Large intestine (tissue), 3 donors: Measurements from ENCODE around the gene RPAP3. TPM values are rescaled to one million over a fixed set of nuclear protein-coding genes. Genes with fewer than 3 reads are reported as not detected.

ENCODE experiments used
- DNase-seq, 2 donors: peaks; one replicate each; pipeline versions ENCODE4 v3.0.0 to v3.0.0-alpha.2; 2013
- H3K27ac ChIP-seq: one replicate; pipeline ENCODE4 v1.5.1; 2013; ENCODE audit warnings: low read length
- H3K27me3 ChIP-seq: 2 replicates; pipeline ENCODE4 v1.6.1; 2013; ENCODE audit warnings: low read length; ENCODE audit not compliant: control insufficient read depth, insufficient read depth
- H3K36me3 ChIP-seq: 2 replicates; pipeline ENCODE4 v1.6.1; 2013; ENCODE audit warnings: low read length; ENCODE audit not compliant: control insufficient read depth, insufficient read depth
- H3K4me1 ChIP-seq: one replicate; pipeline ENCODE4 v1.6.1; 2013; ENCODE audit warnings: low read length; ENCODE audit not compliant: control insufficient read depth, insufficient read depth
- H3K4me3 ChIP-seq: one replicate; pipeline ENCODE4 v1.5.1; 2013; ENCODE audit warnings: low read length
- H3K9me3 ChIP-seq: one replicate; pipeline ENCODE4 v1.6.1; 2013; ENCODE audit warnings: mild to moderate bottlenecking, low read depth, low read length, moderate library complexity; ENCODE audit not compliant: control insufficient read depth
- WGBS: methylation state at CpG from one replicate; pipeline ENCODE4 v1.1.5; 2013; ENCODE audit warnings: low lambda C conversion rate; ENCODE audit not compliant: insufficient coverage; 5-methylcytosine and 5-hydroxymethylcytosine counted together
- polyA plus RNA-seq: library from polyadenylated mRNA; unstranded; fragments of 120-200 nt; gene quantifications from one replicate; pipeline ENCODE4 v1.2.1, GENCODE V29; 2013

The RPAP3 gene
- polyA plus RNA-seq, 1 donor: 26.0 TPM

GRCh38 chr12:47734725-47735480 is 29.1 kb upstream of the RPAP3 start:
- DNase-seq: peak in 1 of 2 donors; percentile 26
- H3K9me3 ChIP-seq: no peaks in the 10 kb centered on the region
- H3K4me1 ChIP-seq: peaks cover 7% of the 10 kb centered on the region
- 100% methylated on average over 1 of the region's 12 CpGs for WGBS
- H3K36me3 ChIP-seq: no peaks in the 10 kb centered on the region
- no peaks in the 10 kb centered on the region for H3K27me3 ChIP-seq
- H3K4me3 ChIP-seq: no peak overlapping the region
- H3K27ac ChIP-seq: no peak overlapping the region

- Histone ChIP-seq H3K4me1 (peaks cover 7% of the 10 kb centered on the region), H3K27ac (no peak overlapping the region), H3K9me3 (no peaks in the 10 kb centered on the region), H3K4me3 (no peak overlapping the region), H3K36me3 (no peaks in the 10 kb centered on the region), H3K27me3 (no peaks in the 10 kb centered on the region)
- no CpG with 5 or more reads among the region's 4 CpGs for WGBS
- DNase-seq: no peak
Measured at GRCh38 chr12:47733142-47733541, 27.3 kb upstream of the RPAP3 start.

GRCh38 chr12:47732504-47732903 is 26.7 kb upstream of the RPAP3 start:
- DNase-seq: no peak
- Histone ChIP-seq H3K9me3 (no peaks in the 10 kb centered on the region), H3K4me3 (no peak overlapping the region), H3K27ac (no peak overlapping the region), H3K4me1 (peaks cover 7% of the 10 kb centered on the region), H3K36me3 (no peaks in the 10 kb centered on the region), H3K27me3 (no peaks in the 10 kb centered on the region)
- no CpG with 5 or more reads among the region's 2 CpGs for WGBS

- Histone ChIP-seq H3K27me3 (no peaks in the 10 kb centered on the region), H3K4me3 (no peak overlapping the region), H3K4me1 (peaks cover 7% of the 10 kb centered on the region), H3K27ac (no peak overlapping the region), H3K9me3 (no peaks in the 10 kb centered on the region), H3K36me3 (no peaks in the 10 kb centered on the region)
- WGBS: no CpG with 5 or more reads among the region's 5 CpGs
- no peak for DNase-seq
Measured at GRCh38 chr12:47731723-47732122, 25.9 kb upstream of the RPAP3 start.

GRCh38 chr12:47730341-47730744 is 24.5 kb upstream of the RPAP3 start:
- DNase-seq: no peak
- Histone ChIP-seq H3K4me3 (no peak overlapping the region), H3K36me3 (no peaks in the 10 kb centered on the region), H3K27me3 (no peaks in the 10 kb centered on the region), H3K27ac (no peak overlapping the region), H3K9me3 (no peaks in the 10 kb centered on the region), H3K4me1 (peaks cover 3% of the 10 kb centered on the region)
- WGBS: no CpG with 5 or more reads among the region's 8 CpGs

- Histone ChIP-seq H3K4me1 (no peaks in the 10 kb centered on the region), H3K27ac (no peak overlapping the region), H3K9me3 (no peaks in the 10 kb centered on the region), H3K4me3 (no peak overlapping the region), H3K36me3 (no peaks in the 10 kb centered on the region), H3K27me3 (no peaks in the 10 kb centered on the region)
- no CpG with 5 or more reads among the region's 3 CpGs for WGBS
- DNase-seq: no peak
Measured at GRCh38 chr12:47729233-47729632, 23.4 kb upstream of the RPAP3 start.

- Histone ChIP-seq H3K4me3 (no peak overlapping the region), H3K9me3 (no peaks in the 10 kb centered on the region), H3K27me3 (no peaks in the 10 kb centered on the region), H3K36me3 (peaks cover 1% of the 10 kb centered on the region), H3K27ac (no peak overlapping the region), H3K4me1 (no peaks in the 10 kb centered on the region)
- no peak for DNase-seq
- WGBS: no CpG with 5 or more reads among the region's 5 CpGs
Measured at GRCh38 chr12:47725893-47726292, 20.1 kb upstream of the RPAP3 start.

GRCh38 chr12:47725091-47725772 is 19.4 kb upstream of the RPAP3 start, which contains the start of gene ENDOU:
Gene ENDOU, minus strand, starts transcription at chr12:47725490. Its CDS starts 77 bp downstream, at chr12:47725413.
- DNase-seq: no peak
- no peak within 1 kb of the TSS for H3K27ac ChIP-seq
- WGBS: no CpG with 5 or more reads among the region's 8 CpGs

GRCh38 chr12:47722941-47723631 is 17.3 kb upstream of the RPAP3 start:
- Histone ChIP-seq H3K4me1 (peaks cover under 1% of the 10 kb centered on the region), H3K27me3 (no peaks in the 10 kb centered on the region), H3K27ac (no peak overlapping the region), H3K4me3 (no peak overlapping the region), H3K36me3 (peaks cover 5% of the 10 kb centered on the region), H3K9me3 (no peaks in the 10 kb centered on the region)
- DNase-seq: no peak
- 100% methylated on average over 1 of the region's 5 CpGs for whole genome bisulfite sequencing

More at GRCh38 chr12:47725091-47725772, 19.4 kb upstream of the RPAP3 start, which contains the start of gene ENDOU:
- Histone ChIP-seq H3K36me3 (peaks cover 5% of the 10 kb centered on the region), H3K4me1 (no peaks in the 10 kb centered on the region), H3K27me3 (no peaks in the 10 kb centered on the region), H3K4me3 (no peak within 1 kb of the TSS), H3K9me3 (no peaks in the 10 kb centered on the region)

- Histone ChIP-seq H3K4me1 (peaks cover 8% of the 10 kb centered on the region), H3K27me3 (no peaks in the 10 kb centered on the region), H3K4me3 (no peak overlapping the region), H3K27ac (no peak overlapping the region), H3K9me3 (no peaks in the 10 kb centered on the region), H3K36me3 (peaks cover 5% of the 10 kb centered on the region)
- 83% methylated on average over 1 of the region's 7 CpGs for WGBS
- DNase-seq: no peak
Measured at GRCh38 chr12:47722136-47722834, 16.5 kb upstream of the RPAP3 start.
